HepG2 (cell line): ENCODE results near the gene ZNF223. TPM values are rescaled to one million over a fixed set of nuclear protein-coding genes. Genes with fewer than 3 reads are reported as not detected.

ENCODE experiments used
- GABPB1 ChIP-seq: IDR thresholded peaks from 2 replicates; pipeline ENCODE4 v1.6.1; 2016; ENCODE audit warnings: mild to moderate bottlenecking, missing genetic modification reagents, moderate library complexity, missing compliant biosample characterization
- HMG20B ChIP-seq: conservative IDR thresholded peaks from 2 replicates; pipeline ENCODE4 v1.6.1; 2016; ENCODE audit warnings: missing genetic modification reagents, missing compliant biosample characterization
- HNF4A ChIP-seq: sonication (generic); formaldehyde crosslinking; IDR thresholded peaks from 2 replicates; pipeline ENCODE4 v1.4.0; 2020; ENCODE audit warnings: missing genetic modification reagents
- HNF4G ChIP-seq, 2 experiments: sonication (generic) in 1 of 2; formaldehyde crosslinking in 1 of 2; IDR thresholded peaks; 2 replicates each; pipeline versions ENCODE4 v1.4.0 to v1.6.1; 2011 to 2020; ENCODE audit warnings: borderline replicate concordance in 2 of 2, low read depth in 2 of 2, mild to moderate bottlenecking in 2 of 2, low read length in 1 of 2, missing genetic modification reagents in 1 of 2, moderate library complexity in 1 of 2
- ISL2 ChIP-seq: sonication (generic); formaldehyde crosslinking; IDR thresholded peaks from 2 replicates; pipeline ENCODE4 v1.5.0; 2020; ENCODE audit warnings: missing genetic modification reagents
- ISX ChIP-seq: sonication (generic); formaldehyde crosslinking; conservative IDR thresholded peaks from 2 replicates; pipeline ENCODE4 v1.5.0; 2020; ENCODE audit warnings: missing genetic modification reagents
- KLF6 ChIP-seq: IDR thresholded peaks from 2 replicates; pipeline ENCODE4 v1.8.0; 2016; ENCODE audit warnings: missing biosample characterization, missing genetic modification reagents
- MED1 ChIP-seq: sonication (generic); formaldehyde crosslinking; IDR thresholded peaks from 2 replicates; pipeline ENCODE4 v1.4.0; 2020; ENCODE audit warnings: missing genetic modification reagents
- MTA3 ChIP-seq: sonication (generic); formaldehyde crosslinking; IDR thresholded peaks from 2 replicates; pipeline ENCODE4 v1.4.0; 2020; ENCODE audit warnings: missing genetic modification reagents
- NFYB ChIP-seq: sonication (generic); formaldehyde crosslinking; IDR thresholded peaks from 2 replicates; pipeline ENCODE4 v1.4.0; 2020; ENCODE audit warnings: missing genetic modification reagents
- NFYC ChIP-seq: IDR thresholded peaks from 2 replicates; pipeline ENCODE4 v1.6.1; 2016; ENCODE audit warnings: missing genetic modification reagents, missing compliant biosample characterization
- NR2F6 ChIP-seq, 2 experiments: IDR thresholded peaks; 2 replicates each; pipeline ENCODE4 v1.6.1; 2016; ENCODE audit warnings: antibody characterized with exemption in 1 of 2, mild to moderate bottlenecking in 1 of 2
- POGZ ChIP-seq: sonication (generic); formaldehyde crosslinking; IDR thresholded peaks from 2 replicates; pipeline ENCODE4 v1.4.0; 2020; ENCODE audit warnings: mild to moderate bottlenecking, missing genetic modification reagents
- SOX13 ChIP-seq, 3 experiments: fragments of 450-650 bp in 1 of 3; sonication (generic) in 1 of 3; formaldehyde crosslinking in 1 of 3; IDR thresholded peaks in 2 of 3; conservative IDR thresholded peaks in 1 of 3; 2 replicates each; pipeline versions ENCODE4 v1.5.0 to v1.6.1; 2016 to 2020; ENCODE audit warnings: antibody characterized with exemption in 1 of 3, mild to moderate bottlenecking in 1 of 3, missing compliant biosample characterization in 1 of 3, missing genetic modification reagents in 1 of 3, moderate library complexity in 1 of 3
- SP2 ChIP-seq: sonication (generic); formaldehyde crosslinking; IDR thresholded peaks from 2 replicates; pipeline ENCODE4 v1.5.1; 2020; ENCODE audit warnings: mild to moderate bottlenecking, missing genetic modification reagents
- TBL1XR1 ChIP-seq: fragments of 150-350 bp; IDR thresholded peaks from 2 replicates; pipeline ENCODE4 v1.6.1; 2014; ENCODE audit warnings: borderline replicate concordance, low read length; ENCODE audit not compliant: partially characterized antibody
- ZMAT3 ChIP-seq: sonication (generic); formaldehyde crosslinking; conservative IDR thresholded peaks from 2 replicates; pipeline ENCODE4 v1.7.0; 2021; ENCODE audit warnings: missing genetic modification reagents
- ZNF224 ChIP-seq: sonication (generic); formaldehyde crosslinking; IDR thresholded peaks from 2 replicates; pipeline ENCODE4 v1.5.0; 2020; ENCODE audit warnings: mild to moderate bottlenecking, missing genetic modification reagents
- ZNF274 ChIP-seq: sonication (generic); formaldehyde crosslinking; IDR thresholded peaks from 2 replicates; pipeline ENCODE4 v1.5.1; 2020; ENCODE audit warnings: mild to moderate bottlenecking, missing genetic modification reagents
- ZSCAN29 ChIP-seq: sonication (generic); formaldehyde crosslinking; conservative IDR thresholded peaks from 2 replicates; pipeline ENCODE4 v1.4.0; 2020; ENCODE audit warnings: mild to moderate bottlenecking, missing genetic modification reagents
- ZSCAN30 ChIP-seq: sonication (generic); formaldehyde crosslinking; IDR thresholded peaks from 2 replicates; pipeline ENCODE4 v1.5.0; 2020; ENCODE audit warnings: mild to moderate bottlenecking, missing genetic modification reagents
- polyA plus RNA-seq, 8 experiments: library from polyadenylated mRNA; depleted of rRNA in 3 of 8; stranded (reverse) in 7 of 8; unstranded in 1 of 8; fragments of >200 nt; fragmentation: Illumina TruSeq in 4 of 8; extraction: Trizol in 4 of 8; gene quantifications; 2 replicates each; pipeline versions ENCODE4 v1.2.1 to v1.2.3, GENCODE V29; 2011 to 2016; ENCODE audit warnings: low read depth in 4 of 8, missing spikeins in 1 of 8, mixed read lengths in 1 of 8; ENCODE audit not compliant: insufficient read depth in 1 of 8
- total RNA-seq, 5 experiments: library from RNA; depleted of rRNA; stranded (reverse); fragments of >200 nt; fragmentation: Illumina TruSeq; extraction: Trizol; gene quantifications; 2 replicates each; pipeline ENCODE4 v1.2.3, GENCODE V29; 2016; ENCODE audit warnings: low read depth in 1 of 5
- TF ChIP-seq, protein P1 (sequence below): IDR thresholded peaks from 2 replicates; pipeline ENCODE4 v1.6.1; 2016
- TF ChIP-seq, protein P2 (sequence below): sonication (generic); formaldehyde crosslinking; IDR thresholded peaks from 2 replicates; pipeline ENCODE4 v1.8.1; 2023; ENCODE audit warnings: mild to moderate bottlenecking, missing genetic modification reagents
- TF ChIP-seq, protein P3 (sequence below): IDR thresholded peaks from 2 replicates; pipeline ENCODE4 v1.6.1; 2016; ENCODE audit warnings: missing biosample characterization, missing genetic modification reagents, low read depth

ZNF223 gene
- total and polyA plus RNA-seq, 2 of the 13 experiments (the other 11 are each of a cell fraction or from before 2014, with no cell fraction given), result 2.0 to 4.8 TPM

DNA sequence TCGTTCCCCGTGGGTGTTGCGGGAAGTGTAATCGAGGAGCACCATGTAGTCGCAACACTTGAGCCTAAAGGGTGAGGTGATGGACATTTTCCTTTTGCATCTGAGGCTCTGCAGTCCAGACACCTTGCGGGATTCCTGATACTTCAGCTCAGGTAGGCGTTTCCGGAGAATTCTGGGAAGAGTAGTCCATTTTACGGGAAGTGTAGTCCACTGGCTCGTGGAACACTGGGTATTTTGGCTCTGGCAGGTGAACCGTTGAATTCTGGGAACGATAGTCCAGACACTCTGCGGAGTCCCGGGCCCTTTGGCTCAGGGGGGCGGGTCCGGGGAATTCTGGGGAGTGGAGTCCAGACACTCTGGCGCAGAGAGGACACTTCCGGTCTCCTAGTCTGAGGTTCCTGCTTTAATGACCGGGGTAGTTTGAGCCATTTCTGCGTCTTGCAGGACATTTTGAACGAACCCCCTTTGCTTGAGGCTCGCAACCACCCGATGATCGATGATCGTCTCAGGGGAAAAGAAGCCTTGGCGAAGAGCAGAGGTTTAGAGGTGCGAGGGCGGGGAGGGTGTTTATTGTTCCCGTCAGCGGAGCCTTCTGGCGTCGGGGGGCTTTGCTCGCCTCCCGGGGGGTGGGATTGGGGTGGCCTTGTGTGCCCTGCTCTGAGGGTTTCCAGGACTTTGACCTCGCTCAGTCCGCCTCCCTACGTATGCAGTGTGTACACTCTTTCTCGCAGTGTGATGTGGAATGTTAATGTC is at the start of gene ZNF223 (continued):
- 0 out of 2 replicates have a peak, but pooled peaks have one; percentile 36 for TF ChIP-seq ISX (CRISPR knock-in tag)
- TF ChIP-seq ZNF224 (CRISPR knock-in tag), result no peak
- peak; percentile 37; the same call in 1 of the 2 replicates for TF ChIP-seq ZSCAN30 (CRISPR knock-in tag)
- TF ChIP-seq HNF4G (IDR thresholded peaks at IDR 0.05; ENCODE audit: borderline replicate concordance, low read depth, low read length), result no peak; the same call in none of the 2 replicates
- TF ChIP-seq HNF4G (CRISPR knock-in tag; IDR thresholded peaks at IDR 0.05; ENCODE audit: borderline replicate concordance, low read depth), result peak; percentile 67
- TF ChIP-seq ISL2 (CRISPR knock-in tag), result peak; percentile 53; the same call in 1 of the 2 replicates
- peak; percentile 94 for TF ChIP-seq GABPB1 (CRISPR knock-in tag)
- 0 out of 2 replicates have a peak, but pooled peaks have one; percentile 65 for TF ChIP-seq ZMAT3
- peak; percentile 55 for TF ChIP-seq NFYB
- no peak for TF ChIP-seq SOX13 (IDR thresholded peaks at IDR 0.05)
- TF ChIP-seq SOX13 (CRISPR knock-in tag; conservative IDR thresholded peaks at IDR 0.05 in 1 of 2, IDR thresholded peaks at IDR 0.05 in 1 of 2), result peak in 1 of 2 experiments; percentile 27; a peak in 2 of 4 replicates
- TF ChIP-seq, protein P1, sequence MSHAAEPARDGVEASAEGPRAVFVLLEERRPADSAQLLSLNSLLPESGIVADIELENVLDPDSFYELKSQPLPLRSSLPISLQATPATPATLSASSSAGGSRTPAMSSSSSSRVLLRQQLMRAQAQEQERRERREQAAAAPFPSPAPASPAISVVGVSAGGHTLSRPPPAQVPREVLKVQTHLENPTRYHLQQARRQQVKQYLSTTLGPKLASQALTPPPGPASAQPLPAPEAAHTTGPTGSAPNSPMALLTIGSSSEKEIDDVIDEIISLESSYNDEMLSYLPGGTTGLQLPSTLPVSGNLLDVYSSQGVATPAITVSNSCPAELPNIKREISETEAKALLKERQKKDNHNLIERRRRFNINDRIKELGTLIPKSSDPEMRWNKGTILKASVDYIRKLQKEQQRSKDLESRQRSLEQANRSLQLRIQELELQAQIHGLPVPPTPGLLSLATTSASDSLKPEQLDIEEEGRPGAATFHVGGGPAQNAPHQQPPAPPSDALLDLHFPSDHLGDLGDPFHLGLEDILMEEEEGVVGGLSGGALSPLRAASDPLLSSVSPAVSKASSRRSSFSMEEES (CRISPR knock-in tag), result no peak
- TF ChIP-seq KLF6, result peak; percentile 23; the same call in 1 of the 2 replicates
- peak; percentile 67; the same call in 1 of the 2 replicates for TF ChIP-seq HNF4A (CRISPR knock-in tag)
- TF ChIP-seq ZNF274 (CRISPR knock-in tag), result no peak
- peak; percentile 55; the same call in 1 of the 2 replicates for TF ChIP-seq POGZ (CRISPR knock-in tag)
- TF ChIP-seq, protein P2, sequence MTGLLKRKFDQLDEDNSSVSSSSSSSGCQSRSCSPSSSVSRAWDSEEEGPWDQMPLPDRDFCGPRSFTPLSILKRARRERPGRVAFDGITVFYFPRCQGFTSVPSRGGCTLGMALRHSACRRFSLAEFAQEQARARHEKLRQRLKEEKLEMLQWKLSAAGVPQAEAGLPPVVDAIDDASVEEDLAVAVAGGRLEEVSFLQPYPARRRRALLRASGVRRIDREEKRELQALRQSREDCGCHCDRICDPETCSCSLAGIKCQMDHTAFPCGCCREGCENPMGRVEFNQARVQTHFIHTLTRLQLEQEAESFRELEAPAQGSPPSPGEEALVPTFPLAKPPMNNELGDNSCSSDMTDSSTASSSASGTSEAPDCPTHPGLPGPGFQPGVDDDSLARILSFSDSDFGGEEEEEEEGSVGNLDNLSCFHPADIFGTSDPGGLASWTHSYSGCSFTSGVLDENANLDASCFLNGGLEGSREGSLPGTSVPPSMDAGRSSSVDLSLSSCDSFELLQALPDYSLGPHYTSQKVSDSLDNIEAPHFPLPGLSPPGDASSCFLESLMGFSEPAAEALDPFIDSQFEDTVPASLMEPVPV (CRISPR knock-in tag), result 0 out of 2 replicates have a peak, but pooled peaks have one; percentile 33
- TF ChIP-seq TBL1XR1, result peak; percentile 34
- TF ChIP-seq ZSCAN29 (CRISPR knock-in tag), result peak; percentile 77; the same call in 1 of the 2 replicates
- peak; percentile 13; the same call in 1 of the 2 replicates for TF ChIP-seq MED1 (CRISPR knock-in tag)
- TF ChIP-seq, protein P3, sequence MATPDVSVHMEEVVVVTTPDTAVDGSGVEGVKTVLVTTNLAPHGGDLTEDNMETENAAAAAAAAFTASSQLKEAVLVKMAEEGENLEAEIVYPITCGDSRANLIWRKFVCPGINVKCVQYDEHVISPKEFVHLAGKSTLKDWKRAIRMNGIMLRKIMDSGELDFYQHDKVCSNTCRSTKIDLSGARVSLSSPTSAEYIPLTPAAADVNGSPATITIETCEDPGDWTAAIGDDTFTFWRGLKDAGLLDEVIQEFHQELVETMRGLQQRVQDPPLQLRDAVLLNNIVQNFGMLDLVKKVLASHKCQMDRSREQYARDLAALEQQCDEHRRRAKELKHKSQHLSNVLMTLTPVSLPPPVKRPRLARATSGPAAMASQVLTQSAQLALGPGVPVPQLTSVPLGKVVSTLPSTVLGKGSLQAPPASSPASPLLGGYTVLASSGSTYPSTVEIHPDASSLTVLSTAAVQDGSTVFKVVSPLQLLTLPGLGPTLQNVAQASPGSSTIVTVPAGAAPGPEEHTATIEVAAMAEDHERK (CRISPR knock-in tag), result peak; percentile 46; the same call in 1 of the 2 replicates
- TF ChIP-seq NR2F6 (IDR thresholded peaks at IDR 0.05), result 0 out of 2 replicates have a peak, but pooled peaks have one; percentile 9
- no peak for TF ChIP-seq NR2F6 (CRISPR knock-in tag; IDR thresholded peaks at IDR 0.05)
- no peak for TF ChIP-seq MTA3 (CRISPR knock-in tag)
- TF ChIP-seq HMG20B (CRISPR knock-in tag), result no peak
- TF ChIP-seq SP2 (CRISPR knock-in tag), result peak; percentile 46; the same call in 1 of the 2 replicates
- TF ChIP-seq NFYC (CRISPR knock-in tag), result peak; percentile 45; the same call in 1 of the 2 replicates
